KBM-7 (cell line): ENCODE results near the gene EPS8L1.
A peak's percentile ranks its signal among the peaks of the same experiment; 100 is the strongest.
"Not testable (repeated sequence)": the region's sequence is repeated elsewhere in the genome, so short reads cannot be mapped to it uniquely, and the experiment has no call there.

Experiments
- DNase-seq: peaks from one replicate; pipeline ENCODE4 v3.0.0-alpha.2; 2015
- in situ Hi-C: fragments of 300-500 bp; cut with MboI; formaldehyde crosslinking; loops from 2 replicates; pipeline ENCODE4 v1.14.3; 2020; ENCODE audit warnings: low sequenced_read_pairs, low pct_unique_long_range_greater_than_20kb, mixed read lengths

The EPS8L1 gene

DNA sequence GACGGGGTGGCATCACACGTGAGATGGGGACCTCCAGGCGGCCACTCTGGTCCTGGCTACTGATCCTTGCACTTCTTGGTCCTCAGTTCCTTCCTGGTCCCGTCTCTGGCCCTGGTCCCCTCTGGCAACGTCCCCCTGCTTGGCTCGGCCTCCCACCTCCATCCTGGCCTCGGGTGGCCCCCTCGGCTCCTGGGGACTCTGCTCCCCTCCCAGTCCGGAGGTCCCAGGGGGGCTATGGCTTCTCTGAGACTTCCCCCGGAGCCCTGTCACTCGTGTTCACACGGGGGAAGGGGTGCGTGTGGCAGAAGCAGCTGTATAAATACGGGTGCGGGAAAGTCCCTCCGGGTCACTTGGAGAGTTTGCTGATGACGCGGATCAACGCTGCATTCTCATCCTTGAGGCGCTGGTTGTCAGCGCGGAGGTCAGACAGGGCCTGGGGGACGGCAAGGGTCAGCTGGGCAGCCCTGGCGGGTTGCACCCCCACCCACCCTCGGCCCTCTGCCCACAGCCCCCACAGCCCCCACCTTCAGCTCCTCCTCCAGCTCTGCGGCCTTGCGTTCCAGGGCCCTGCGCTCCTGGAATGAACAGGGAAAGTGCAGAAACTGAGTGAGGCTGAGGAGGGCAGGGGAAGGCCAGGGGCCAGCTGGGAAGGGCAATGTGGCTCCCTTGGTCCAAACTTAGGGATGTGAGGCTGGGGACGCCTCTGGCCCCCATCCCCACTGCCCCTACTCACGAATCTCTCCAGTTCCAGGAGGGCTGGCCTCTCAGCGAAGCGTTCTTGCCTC lies 15.6 kb downstream of the EPS8L1 start:
- no peak for DNase-seq
- in situ Hi-C loops, result no loop called here

DNA sequence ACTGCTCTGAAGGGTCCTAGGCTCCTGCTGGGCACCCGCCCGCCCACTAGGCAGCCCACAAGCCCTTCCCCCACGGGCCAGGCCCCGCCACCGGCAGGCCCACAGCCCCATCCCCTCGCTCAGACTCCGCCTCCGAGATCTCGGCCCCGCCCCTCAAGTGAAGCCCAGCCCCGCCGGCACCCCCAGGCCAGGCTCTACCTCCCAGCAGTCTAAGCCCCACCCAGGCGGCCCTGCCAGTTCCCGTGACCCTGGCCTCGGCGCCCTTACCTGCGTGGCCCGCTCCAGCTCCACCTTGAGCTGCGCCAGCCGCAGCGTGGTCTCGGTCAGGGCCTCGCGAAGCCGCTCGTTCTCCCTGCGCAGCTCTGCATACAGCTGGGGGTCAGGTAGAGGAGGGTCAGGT lies 16.3 kb downstream of the EPS8L1 start:
- in situ Hi-C loops, result no loop called here
- DNase-seq, result no peak

DNA sequence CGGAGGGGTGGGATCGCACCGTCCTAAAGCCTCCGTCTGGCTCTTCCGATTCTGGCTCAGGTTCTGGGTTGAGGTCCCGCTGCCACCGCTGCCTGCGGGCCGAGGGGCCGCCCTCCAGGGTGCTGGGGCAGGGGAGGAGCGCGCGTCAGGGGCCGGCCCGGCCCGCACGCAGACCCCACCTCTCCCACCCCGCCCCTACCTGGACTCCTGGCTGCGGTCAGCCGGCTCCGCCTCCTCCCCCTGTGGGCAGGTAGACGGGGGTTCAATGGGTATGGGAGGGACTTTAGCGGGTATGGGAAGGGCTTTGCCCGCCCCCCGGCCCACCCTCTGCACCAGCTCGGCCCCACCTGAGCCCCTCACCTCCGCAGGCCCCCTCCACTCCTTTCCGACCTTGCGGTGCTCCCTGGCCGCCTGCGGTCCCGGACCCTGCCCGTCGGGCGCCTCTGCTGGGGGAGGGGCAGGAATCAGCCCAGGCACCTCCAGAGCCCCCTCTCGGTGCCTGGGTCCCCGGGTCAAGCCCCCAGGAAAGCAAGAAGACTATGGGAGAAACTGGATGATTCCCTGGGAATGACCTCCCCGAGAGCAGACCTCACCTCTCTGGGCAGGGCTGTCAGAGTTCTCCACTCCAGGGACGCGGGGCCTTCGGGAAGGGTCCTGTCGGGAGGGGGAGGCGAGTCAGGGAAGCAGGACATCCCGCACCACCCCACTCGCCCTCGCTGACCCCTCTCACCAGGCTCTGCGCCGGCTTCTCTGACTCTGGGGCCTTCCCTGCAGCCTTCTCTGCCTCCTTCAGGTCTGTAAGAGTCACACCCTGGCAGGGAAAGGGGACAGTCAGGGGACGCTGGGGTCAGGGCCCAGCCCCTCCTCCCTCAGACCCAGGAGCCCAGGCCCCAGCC lies 17.0 kb downstream of the EPS8L1 start:
- in situ Hi-C loops, result no loop called here
- no peak for DNase-seq

DNA sequence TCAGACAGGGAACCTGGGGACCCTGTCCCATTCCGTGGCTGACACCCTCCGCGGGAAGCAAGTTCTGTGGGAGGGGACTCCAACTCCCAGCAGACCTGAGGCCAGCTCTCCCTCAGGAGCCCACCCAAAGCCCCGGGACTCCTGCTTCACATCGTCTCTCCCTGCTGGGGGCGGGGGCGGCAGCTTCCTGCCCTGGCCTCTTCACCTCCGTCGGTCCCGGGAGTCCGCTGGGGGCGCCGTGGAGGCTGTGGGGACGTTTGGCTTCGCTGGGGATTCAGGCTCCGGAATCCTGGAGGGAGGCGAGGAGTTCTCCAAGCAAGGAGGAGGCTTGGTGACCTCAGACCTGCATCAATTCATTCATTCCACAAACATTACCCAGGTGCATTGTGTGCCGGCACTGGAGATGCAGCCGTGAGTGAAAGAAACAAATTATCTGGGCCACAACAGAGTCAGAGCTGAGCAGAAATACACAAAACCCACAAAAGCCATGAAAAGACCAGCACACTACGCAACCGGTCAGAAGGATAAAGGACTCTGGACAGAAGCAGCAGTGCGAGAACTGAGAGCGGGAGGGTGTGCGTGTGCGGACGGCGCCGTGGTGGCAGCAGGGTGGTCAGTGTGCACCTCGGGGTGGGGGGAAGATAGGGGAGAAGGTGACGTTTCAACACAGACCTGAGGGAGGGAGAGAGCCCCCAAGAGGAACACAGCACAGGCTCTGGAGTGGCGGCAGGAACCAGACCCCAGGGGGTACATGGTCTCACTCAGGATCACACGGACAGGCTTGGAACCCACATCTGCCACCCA lies 19.0 kb downstream of the EPS8L1 start:
- no peak for DNase-seq
- in situ Hi-C loops, result no loop called here

DNA sequence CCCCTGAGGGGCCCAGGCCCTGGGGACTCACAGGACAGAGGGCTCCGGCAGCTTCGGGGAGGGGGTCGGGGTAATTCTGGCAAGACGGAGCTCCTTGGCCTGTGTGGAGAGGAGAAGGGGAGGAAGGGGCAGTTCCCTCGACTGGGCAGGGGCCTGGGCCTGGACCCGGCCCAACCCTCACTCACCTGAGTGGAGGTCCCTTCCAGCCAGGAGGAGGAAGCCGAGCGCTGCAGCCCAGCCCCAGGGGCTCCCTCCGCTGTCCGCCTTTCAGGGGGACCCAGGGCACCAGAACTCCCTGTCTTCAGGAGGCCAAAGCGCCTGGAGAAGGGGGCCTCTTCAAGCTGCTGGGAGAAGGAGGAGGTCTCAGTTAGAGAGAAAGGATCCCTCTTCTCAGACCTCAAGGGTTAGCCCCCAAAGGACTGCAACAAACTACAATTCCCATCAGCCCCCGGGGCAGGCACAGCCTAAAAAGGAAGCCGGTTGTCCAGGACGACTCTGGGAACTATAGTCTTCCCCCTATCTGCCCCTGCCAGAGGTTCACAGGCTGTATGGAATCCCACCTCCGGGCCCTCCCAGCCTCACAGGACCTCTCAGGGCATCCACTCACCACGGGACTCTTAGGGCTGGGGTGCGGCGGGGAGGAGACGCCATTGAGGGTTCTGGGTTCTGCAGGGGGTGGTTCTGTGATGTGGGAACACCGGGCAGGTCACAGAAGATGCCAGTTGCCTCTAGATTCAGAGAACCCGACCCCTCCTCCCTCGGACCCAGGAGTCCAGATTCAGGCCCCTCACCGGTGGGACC lies 19.8 kb downstream of the EPS8L1 start:
- no peak for DNase-seq
- in situ Hi-C loops, result no loop called here

DNA sequence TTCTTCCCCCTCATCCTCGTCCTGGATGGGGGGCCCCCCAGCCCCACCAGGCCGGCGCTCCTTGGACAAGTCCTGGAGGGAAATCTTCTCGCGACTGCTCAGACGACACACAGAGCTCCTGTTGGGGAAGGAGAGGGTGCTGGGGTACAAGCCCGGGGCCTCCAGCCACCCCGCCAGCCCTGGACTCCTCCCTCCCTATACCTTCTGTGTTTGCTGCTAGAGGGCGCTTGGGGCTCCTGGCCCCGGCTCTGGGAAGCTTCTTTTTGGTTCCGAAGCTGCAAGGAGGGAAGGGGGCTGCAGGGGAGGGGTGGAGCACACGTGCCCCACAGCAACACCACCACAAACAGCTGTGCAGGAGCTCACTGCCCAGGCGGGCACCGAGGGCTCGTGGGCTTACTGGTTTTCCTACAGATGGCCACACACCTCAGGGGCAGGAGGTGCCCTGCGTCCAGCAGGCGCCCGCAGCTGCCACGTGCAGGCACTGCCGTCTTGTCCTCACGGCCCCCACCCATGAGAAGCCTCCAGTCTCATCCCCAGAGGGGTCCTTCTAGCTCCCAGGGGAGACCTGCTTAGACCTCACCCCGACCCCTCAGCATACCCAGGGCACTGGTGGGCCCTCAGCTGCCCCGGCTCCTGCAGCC lies 20.5 kb downstream of the EPS8L1 start:
- no peak for DNase-seq
- in situ Hi-C loops, result no loop called here

DNA sequence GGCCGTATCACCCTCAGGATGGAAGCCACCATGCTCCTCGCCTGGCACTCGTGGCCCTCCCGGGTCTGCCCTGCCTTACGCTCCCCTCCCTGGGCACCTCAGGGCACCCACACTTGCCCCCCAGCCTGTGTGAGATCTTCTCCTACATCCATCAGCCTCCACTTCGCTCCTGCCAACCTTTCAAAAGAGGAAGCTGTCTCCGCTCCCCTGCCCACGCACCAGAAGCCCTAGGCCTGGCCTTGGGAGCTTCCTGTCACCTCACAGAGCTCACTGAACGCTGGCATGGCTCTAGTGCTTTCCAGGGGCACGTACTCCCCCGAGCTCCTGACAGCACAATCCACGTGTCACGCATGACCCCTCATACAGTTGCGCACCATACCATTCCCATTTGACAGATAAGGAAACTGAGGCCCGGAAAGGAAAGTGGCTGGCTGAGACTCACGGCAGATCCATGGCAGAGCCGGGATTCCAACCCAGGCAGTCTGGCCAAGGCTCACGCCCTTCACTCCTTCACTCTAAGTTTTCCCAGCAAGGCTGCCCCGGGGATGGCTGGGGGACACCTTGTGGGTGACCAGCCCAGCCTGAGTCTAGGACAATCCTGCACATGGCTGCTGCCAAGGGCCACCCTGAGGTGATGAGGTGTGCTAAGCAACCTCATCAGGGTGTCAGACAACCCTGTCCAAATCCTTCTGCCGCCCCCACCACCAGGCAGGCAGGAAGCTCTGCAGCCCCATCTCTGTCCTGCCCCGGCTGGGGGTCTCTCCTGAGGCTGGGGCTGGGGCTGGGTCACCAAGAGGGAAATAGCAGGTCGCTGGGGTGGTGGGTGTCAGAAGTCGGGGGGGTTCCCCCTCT lies 22.4 kb downstream of the EPS8L1 start:
- peak; percentile 89 for DNase-seq
- in situ Hi-C loops, result no loop called here

DNA sequence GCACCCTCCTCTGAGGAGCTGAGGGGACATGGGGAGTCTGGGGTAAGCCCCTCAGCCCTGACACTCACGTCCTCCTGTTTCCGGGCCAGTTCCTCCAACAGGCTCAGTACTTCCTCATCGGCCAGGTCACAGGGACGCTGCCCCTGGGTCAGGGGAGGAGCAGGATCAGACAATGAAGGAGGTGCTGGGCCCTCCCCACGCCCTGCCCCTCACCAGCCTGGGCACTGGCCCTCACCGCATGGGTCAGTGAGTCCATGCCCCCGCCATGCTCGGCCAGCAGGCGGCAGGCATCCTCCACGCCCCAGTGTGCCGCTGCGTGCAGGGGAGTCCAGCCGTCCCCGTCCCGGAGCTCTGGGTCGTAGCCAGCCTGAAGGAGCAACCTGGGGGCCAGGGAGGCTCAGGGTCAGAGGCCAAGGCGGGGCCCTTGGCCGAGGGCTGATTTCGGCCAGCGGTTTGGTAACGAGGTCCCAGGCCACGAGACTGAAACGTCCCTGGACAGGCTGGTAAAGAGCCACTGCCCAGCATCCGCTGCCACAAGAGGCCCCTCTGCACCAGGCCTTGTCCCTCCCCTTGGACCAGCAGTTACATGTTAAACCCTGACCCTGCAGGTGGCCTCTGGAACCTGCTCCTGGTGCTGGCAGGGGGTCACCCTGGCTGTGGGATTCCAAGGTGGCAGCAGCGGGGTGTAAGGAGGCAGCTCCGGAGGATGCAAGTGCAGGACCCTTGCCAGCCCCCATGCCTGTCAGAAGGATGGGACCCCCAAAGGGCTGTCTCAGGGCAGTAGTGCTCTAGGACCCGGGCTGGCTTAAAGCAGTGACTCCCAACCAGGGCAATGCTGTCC lies 23.3 kb downstream of the EPS8L1 start:
- in situ Hi-C loops, result no loop called here
- DNase-seq, result no peak

DNA sequence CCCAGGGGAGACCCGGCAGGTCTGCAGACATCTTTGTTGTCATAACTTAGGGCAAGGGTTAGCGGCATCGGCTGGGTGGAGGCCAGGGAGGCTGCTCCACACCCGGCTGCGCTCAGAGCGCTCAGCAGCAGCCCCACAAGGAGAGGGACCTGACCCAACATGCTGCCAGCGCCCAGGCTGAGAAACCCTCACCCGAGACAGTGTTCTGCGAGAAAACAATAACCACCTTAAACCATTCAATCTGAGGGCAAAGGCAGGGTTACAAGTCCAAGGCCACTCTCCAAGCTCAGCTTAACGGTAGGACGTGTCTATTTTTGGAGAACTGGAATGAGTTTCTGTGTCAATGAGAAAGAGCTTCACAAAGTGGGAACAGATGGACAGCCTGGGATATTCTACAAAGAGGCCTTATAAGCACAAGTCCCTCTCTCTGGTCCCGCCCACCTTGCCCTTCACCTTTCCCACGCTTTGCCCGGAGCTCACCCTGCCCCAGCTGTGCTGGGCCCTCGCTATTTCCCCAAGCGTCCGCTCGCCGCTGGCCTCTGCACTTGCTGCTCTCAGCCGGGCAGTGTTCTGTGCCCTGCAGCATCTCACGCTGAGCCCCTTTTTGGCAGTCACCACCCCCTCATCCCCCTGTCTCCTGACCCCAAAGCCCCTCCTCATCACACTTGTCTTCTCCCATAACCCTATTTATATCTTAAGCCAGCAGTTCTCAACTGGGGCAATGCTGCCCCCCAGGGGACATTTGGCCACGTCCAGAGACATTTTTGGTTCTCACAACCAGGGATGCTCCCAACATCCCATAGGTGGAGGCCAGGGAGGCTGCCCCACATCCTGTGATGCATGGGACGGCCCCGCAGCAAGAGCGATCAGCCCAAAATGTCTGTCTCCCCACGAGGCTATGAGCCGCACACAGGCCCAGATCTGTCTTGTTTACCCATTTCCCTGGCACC lies 24.2 kb downstream of the EPS8L1 start:
- in situ Hi-C loops, result no loop called here
- DNase-seq, result peak; percentile 33

DNA sequence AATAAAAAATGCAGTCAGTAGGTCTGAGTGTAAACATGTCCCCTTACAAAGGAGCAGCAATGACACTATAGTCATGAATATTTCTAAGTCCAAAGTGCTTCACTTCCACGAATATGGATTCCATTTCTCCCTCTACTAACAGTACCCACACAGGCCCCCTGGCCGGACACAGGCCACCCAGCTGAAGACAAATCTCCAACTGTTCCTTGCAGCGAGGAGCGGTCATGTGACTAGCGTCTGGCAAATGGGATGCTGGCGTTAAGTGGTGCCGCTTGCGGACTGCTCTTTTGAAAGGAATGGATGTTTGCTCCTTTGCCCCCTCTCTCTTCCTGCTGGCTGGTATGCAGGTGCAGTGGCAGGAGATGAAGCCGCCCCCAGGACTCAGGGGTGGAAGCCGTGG lies 25.6 kb downstream of the EPS8L1 start:
- no peak for DNase-seq
- in situ Hi-C loops, result no loop called here

DNA sequence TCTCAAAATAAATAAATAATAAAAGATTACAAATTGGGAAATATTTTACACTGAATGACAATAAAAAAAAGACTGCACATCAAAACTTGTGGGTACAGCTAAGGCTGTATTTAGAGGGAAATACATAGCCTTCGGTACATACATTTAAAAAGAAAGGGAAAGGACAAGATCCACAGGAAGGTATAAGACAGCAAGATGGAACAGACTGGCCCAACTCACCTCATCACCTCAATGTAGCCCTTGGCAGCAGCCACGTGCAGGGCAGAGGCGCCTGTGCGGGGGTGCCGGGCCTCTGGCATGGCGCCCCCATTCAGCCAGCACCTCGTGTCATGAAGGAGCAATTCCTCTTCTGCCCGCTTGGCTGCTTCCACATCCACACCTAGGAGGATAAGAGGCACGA lies 27.5 kb downstream of the EPS8L1 start:
- in situ Hi-C loops, result no loop called here
- no peak for DNase-seq

DNA sequence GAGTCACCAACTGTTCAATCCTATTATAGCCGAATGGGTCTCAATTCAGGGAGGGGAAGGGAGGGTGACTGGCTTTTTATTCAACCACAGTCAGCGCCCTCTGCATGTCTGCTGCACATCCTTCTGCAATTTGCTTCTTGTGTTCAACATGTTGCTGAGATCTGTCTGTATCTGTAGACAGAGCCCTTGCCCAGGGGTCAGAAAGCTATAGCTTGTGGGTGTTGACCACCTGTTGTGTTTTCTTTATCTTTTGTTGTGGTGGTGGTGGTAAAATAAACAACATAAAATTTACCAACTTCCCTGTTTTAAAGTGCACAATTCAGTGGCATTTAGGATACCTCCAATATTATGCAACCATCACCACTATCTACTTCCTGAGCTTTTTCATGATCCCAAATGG lies 29.6 kb downstream of the EPS8L1 start:
- no peak for DNase-seq
- in situ Hi-C loops, result no loop called here

DNA sequence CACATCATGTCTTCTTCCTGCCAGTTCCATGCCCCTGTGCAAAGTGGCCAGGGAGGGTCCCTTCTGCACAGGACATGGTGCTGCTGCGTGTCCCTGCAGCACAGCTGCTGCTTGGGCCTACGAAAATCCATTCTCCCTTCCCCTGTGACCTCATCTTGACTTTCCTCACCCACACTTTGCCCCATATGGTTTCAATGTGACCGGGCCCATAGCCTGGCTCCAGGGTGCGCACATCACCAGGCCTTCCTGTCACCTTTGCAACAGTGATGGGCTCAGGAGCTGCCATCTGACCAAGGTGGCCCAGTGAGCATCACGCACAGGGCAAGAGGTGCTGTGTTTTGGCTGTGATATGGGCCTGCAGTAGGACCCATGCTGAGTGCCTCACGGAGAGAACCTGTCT lies 30.9 kb downstream of the EPS8L1 start:
- in situ Hi-C loops, result no loop called here
- no peak for DNase-seq

DNA sequence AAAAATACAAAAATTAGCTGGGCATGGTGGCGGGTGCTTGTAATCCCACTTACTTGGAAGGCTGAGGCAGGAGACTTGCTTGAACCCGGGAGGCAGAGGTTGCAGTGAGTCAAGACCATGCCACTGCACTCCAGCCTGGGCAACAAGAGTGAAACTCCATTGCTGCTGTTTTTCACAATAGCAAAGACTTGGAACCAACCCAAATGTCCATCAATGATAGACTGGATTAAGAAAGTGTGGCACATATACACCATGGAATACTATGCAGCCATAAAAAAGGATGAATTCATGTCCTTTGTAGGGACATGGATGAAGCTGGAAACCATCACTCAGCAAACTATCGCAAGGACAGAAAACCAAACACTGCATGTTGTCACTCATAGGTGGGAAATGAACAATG lies 31.6 kb downstream of the EPS8L1 start:
- DNase-seq, in situ Hi-C loops: not testable (repeated sequence)

DNA sequence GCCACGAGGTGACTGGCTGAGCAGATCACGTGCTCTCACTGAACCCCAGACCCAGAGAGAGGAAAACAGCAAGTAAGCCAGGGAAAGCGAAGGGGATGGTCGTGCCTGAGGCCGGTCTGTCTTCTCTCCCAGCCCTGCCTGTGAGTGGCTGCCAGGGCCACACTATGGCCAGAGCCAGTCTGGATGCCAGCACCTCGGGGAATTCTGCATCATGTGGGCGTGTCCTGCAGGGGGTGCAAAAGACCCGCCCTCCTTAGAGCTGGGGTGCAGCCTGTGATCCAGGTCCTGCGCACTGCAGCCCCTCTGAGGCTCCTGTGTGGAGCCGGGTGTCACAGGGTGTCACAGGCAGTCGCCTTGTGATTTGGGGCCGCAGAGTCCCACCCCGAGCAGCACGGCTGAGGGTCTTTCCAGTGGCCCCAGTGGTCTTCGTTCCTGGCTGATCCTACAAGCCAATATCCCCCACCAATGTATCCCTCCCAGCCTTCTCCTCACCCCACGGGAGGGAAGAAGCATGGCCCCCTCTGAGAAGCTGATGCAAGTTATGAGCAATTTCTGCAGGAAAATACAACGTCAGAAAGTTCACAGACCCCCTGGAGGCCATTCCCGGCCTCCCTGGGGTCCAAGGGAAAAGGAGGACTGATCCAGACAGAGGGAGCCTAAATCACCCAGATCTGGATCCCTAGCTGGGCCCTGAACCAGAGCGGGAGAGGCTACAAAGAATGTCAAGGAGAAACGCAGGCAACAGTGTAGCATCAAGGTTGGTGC lies 34.0 kb downstream of the EPS8L1 start:
- no peak for DNase-seq
- in situ Hi-C loops, result no loop called here
